GM21619 (cell line): ENCODE data around the gene NCF2.

Experiments used
- ATAC-seq: cut with Tn5 transposase; IDR thresholded peaks from one replicate; pipeline ENCODE4 v1.9.1; 2021; ENCODE audit not compliant: unreplicated experiment

The NCF2 gene

GRCh38 chr1:183586455-183586854 lies 3.8 kb downstream of the NCF2 start:
- no peak for ATAC-seq

- ATAC-seq: no peak
These were observed 5.2 kb downstream of the NCF2 start for GRCh38 chr1:183585038-183585437.

DNA sequence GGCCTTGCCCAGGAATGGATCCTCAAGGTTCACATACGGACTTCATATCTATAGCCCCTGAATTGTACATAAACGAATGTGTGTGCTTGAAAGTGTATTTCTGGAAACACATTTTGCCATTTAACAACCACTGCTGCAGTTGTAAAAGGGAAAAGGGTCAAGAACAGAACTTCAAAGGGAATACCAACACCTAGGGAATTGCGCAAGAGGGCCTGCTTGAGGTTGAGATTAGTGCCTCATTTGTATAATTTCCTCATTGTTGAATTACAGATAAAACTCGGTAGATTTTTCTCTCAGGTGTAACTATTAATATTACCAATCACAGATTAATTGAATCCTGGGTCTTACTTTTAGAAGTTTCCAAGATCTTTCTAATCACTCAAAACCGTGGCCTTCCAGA lies 6.1 kb downstream of the NCF2 start:
- ATAC-seq: no peak

- ATAC-seq: no peak
These were observed 6.8 kb downstream of the NCF2 start for GRCh38 chr1:183583466-183583865.

DNA sequence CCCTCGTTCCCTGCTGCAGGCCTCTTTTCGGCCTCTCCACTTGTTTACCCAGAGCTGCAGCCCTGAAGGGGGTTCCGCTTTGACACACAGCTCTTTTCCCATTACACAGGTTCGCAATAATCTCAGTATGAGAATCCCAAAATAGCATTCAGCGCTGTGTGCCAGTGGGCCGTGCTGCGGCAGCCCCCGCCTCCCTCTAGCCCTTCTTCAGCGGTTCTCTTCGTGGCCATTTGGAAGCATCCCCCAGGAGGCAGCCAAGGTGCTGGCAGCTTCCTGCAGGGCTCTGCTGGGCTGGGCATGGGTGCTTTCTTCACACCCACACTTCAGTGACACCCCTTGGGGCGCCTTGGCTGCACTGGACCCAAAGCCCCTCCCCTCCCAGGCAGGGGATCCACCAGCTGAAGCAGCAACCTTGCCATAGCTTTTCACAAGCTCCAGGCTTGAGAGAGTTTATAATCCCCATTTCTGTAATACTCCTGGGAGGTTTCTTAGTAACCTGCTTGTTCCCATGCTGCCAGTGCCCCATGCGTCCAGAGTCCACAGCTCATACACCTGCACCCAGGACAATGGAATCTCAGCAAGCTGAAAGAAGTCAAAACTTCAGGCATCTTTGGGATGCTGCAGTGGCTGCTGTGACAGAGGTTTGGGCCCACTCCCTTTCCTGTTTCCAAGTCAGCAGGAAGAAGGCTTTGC lies 8.1 kb downstream of the NCF2 start:
- ATAC-seq: no peak

DNA sequence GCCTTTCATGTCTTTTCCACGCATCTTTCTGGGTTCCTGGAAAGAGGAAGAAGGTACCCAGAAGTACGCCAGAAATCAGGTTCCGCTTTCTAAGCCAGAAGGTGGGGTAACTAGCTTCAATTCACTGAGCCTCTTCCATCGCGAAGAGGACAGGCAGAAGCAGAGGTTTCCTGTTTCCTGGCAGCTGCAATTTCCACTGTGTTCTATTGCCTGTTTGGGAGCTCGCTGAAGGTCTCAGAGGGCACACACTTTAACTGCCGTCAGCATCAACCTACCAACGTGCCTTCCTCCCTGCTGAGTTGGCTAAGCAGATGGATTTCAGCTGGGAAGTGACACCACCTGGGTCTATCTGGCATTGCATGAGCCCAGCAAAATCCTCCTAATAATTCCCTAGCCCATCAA lies 10.0 kb downstream of the NCF2 start:
- peak; percentile 50 for ATAC-seq

DNA sequence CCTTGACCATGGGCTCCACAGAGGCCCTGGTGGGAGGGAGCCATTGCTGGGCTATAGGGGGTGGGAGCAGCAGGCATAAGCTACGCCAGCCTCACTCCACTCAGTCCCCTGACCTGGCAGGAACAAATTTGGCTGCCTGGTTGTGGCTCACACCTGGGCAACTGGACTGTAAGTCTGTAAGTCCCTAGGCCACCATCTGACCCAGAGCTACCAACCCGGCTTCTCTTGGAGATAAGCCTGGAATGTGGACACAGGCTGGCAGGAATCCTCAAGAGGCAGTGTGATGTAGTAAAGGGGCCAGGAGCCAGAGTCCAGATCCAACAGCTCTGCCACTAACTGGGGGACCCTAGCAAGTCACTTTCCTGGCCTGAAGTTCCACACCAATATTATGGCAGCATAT lies 11.4 kb downstream of the NCF2 start:
- no peak for ATAC-seq

DNA sequence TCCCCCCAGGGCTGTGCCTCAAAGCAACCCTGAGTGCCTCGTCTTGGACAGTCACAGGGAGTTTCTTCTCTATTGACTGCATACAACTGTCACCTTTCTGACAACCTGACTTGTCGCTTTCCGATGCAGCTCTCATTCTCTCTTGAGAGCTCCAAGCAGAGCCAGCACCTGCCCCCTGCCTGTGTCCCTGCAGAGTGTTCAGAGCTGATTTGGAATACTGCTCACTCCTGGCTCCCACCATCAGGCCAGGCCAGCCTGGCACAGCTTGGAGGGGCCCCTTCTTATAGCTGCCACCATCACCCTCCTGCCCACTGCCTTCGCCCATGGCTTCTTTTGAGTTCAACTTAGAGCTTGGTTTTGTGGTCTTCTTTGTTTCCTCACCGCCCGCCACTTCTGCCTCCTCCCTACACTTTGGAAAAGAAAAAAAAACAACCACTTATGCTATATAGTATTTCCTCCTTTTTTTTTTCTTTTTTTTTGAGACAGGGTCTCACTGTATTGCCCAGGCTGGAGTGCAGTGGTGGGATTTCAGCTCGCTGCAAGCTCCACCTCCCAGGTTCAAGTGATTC lies 12.3 kb downstream of the NCF2 start:
- no peak for ATAC-seq

DNA sequence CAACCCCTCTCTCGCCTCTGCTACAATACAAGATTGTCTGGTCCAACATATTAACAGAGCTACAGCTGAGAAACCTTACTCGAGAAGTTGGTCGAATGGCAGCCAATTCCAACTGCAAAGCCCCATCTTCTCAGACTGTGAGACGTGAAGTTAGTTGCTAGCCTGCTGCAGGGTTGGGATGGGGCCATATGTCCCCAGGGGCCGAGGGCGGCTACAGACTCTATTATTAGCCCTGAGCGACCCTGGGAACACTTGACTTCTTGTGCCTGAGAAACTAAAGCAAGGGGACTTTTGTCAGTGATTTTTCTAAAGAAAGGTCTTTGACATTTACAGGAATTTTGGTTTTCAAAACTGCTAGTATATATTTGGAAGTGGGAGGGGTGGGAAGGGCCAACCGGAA lies 13.7 kb downstream of the NCF2 start:
- no peak for ATAC-seq

DNA sequence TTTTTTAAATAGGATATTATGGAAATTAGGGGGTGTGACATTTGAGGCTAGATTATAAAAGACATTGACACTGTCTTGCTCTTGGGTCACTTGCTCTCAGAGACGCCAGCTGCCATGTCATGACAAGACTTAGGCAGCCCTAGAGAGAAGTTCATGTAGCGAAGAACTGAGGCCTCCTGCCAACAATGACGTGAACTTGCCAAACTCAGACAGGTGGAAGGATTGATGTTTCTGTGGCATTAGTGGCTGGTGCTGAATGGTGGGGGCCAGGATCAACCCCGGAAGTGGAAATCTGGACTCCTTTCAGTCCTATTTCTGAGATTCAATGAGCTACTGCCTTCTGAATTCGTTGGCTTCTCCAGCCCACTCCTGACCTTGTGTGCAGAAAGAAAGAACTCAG lies 14.7 kb downstream of the NCF2 start:
- ATAC-seq: no peak

- ATAC-seq: no peak
These were observed 17.5 kb downstream of the NCF2 start for GRCh38 chr1:183572721-183573120.

GRCh38 chr1:183571678-183572268 lies 18.5 kb downstream of the NCF2 start:
- no peak for ATAC-seq

DNA sequence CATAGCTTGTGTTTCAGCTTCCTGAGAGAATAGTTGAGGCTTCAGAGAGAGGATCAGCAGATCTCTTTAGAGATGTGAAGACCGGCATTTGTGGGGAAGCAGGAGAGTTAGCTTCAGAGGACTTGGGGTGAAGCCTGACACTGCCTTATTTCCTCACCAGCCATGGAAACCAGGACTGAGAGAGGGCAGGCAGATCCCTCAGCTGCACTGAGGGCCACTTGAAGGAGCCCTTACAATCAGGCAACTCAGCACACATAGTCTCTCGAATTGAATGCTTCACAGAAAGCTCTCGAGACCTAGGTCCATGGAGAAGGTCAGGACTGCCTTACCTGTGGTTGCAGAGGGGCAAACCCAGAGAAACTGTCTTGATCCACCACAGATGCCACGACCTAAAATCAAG lies 19.8 kb downstream of the NCF2 start:
- no peak for ATAC-seq

DNA sequence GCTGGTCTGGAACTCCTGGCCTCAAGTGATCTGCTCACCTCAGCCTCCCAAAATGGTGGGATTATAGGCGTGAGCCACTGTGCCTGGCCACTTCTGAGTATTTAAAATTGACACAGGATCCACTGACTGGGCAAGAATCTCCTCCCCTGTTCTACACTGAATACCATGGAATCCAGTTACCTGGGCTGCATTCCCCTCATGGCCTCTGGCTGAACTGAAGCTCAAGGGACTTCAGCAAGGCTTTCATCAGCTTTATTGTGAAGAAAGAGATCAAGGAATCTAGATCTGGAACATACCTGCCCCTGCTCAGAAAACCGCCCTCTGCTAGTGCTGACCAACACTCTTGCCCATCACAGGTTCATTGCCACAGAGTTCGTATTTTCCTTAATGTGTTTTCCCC lies 20.5 kb downstream of the NCF2 start:
- no peak for ATAC-seq

GRCh38 chr1:183569141-183569540 lies 21.1 kb downstream of the NCF2 start:
- no peak for ATAC-seq

DNA sequence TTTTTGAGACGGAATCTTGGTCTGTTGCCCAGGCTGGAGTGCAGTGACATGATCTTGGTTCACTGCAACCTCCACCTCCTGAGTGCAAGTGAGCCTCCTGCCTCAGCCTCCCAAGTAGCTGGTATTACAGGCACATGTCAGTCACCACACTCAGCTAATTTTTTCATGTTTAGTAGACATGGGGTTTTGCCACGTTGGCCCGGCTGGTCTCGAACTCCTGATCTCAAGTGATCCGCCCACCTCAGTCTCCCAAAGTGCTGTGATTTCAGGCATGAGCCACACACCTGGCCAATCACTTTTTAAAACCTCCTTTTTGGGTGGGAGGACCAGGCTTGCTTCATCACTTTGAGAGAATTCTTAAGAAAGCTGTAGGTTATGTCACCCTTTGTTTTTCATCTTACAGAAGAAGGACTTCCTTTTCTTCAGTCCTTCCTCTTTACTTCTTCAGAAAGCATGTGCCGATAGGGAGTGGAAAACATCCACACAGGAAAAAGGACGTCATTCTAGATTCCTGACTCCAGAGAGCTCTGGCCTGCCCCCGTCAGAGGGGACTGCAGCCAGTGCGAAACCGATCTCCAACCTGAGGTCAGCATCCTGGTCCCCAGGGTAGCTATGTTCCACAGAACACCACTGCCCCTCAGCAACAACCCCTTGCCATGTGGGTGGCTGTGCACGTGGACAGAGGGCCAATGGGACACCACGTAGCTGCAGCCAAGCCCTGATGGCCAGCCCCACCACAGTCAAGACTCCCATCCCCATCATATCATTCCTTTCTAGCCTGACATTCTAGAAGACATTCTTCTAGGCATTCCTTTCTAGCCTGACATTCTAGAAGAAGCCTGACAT lies 21.9 kb downstream of the NCF2 start:
- ATAC-seq: no peak

DNA sequence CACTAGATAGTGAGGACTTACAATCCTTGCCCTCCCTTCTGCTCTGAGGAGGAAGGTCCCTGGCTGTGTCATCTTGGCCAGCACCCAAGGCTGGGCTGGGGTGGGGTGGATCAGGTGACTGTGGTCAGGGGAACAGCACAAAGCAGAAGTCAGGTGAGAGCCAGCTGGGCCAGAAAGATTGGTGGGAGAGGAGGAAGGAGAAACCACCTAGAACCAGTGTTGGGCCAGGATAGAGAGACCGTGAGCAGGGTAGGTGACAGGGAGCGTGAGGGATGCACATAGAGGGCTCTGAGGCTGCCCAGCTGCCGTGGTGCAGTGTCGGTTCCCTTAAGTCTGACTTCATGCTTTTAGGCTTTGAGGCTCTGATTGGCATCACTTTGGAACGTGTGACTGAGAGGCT lies 22.7 kb downstream of the NCF2 start:
- peak; percentile 57 for ATAC-seq

GRCh38 chr1:183566026-183566425 lies 24.2 kb downstream of the NCF2 start:
- ATAC-seq: no peak

DNA sequence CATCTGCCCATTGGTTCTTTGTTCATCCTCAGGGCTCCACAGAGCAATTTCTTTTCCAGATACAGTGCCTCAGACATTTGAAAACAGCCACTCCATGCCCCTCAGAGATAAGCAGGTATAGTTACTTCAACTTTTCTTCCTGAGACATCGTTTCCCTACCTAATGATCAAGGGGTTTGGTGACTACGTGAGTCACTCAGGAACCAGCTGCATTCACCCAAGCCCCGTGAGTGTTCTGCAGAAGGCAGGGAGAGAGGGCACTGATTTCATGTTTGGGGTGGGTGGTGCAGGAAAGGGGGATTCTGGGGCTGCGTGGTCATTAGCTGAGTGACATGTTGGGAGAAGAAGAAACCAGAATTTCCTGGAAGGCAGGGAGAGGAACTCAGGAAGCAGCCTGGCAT lies 25.0 kb downstream of the NCF2 start:
- ATAC-seq: no peak

DNA sequence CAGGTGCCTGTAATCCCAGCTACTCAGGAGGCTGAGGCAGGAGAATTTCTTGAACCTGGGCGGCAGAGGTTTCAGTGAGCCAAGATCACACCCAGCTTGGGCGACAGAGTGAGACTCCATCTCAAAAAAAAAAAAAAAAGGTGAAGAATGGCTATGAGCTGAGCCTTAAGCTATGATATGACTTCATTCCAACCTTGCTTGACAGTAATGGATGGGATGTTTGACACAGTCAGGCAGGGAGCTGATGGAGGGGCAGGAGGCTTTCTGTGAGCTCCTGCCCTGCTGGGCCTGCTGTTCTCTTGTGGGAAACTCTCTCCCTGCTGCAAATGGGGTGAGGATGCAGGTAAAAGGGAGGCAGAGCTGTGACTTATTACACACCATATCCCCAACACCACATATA lies 27.6 kb downstream of the NCF2 start:
- no peak for ATAC-seq

DNA sequence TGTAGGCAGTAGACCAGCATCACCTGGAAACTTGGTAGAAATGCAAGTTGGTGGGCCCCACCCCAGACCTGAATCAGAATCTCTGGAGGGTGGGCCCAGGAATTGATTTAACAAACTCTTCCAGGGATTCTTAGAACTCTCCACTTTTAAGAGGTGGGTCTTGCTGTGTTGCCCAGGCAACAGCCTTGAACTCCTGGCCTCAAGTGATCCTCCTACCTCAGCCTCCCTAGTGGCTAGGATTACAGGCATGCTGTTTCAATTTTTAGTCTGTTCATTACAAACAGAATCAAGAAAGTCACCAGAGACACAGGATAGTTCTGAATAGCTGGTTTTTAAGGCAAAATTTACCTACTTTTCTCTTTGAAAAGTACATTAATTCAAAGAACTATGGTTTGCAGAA lies 31.2 kb downstream of the NCF2 start:
- ATAC-seq: no peak

DNA sequence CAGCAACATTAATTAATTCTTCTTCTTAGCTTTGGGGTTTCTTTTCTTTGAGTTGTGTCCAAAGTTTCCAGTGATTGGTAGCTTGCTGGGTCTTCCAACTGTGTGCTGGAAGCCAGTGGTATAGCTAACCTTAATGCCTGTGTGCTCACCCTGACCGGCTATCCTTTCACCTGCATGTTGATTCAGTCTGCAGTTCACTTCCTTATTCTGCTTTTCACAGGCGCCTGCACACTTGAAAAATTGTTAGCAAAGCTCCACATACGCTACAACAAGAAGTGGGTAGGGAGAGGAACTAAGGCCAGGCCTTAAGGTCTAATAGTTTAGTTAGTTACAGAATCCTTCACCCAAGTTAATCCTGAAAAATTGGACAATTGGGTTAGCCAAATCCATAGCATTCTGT lies 35.7 kb downstream of the NCF2 start:
- ATAC-seq: no peak
